ENCODE measurements around the gene ACKR4.
"Not testable (repeated sequence)": the region's sequence is repeated elsewhere in the genome, so short reads cannot be mapped to it uniquely, and the experiment has no call there.

The ACKR4 gene

GRCh38 chr3:132596816-132597433, at the start of gene ACKR4:
TSS of gene ACKR4 (plus strand) at chr3:132597270. CDS start at chr3:132600398, 3,128 bp downstream.
- in situ Hi-C loops (cut with MboI; ENCODE audit: low sequenced_read_pairs): no loop called here

DNA sequence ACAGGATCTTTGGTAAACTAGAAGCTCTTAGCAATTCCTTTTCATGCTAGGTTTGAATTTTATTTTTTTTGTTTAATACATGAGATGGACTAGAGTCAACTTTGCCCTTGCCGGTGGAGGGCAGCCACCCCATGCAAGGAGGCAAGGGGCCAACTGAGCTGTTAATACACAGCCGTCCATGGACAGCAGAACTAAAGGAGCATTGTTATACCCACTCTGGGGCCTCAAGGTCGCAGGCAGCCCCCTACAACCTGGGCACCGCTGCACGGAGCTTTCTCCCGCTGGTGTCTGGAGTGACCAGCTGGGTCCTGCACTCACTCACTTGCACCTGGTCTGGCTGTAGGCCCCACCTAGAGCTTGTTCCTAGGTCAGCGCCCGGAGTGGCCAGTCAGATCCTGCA, 47.9 kb upstream of the ACKR4 start:
- in situ Hi-C loops (cut with MboI; ENCODE audit: low sequenced_read_pairs): no loop called here

DNA sequence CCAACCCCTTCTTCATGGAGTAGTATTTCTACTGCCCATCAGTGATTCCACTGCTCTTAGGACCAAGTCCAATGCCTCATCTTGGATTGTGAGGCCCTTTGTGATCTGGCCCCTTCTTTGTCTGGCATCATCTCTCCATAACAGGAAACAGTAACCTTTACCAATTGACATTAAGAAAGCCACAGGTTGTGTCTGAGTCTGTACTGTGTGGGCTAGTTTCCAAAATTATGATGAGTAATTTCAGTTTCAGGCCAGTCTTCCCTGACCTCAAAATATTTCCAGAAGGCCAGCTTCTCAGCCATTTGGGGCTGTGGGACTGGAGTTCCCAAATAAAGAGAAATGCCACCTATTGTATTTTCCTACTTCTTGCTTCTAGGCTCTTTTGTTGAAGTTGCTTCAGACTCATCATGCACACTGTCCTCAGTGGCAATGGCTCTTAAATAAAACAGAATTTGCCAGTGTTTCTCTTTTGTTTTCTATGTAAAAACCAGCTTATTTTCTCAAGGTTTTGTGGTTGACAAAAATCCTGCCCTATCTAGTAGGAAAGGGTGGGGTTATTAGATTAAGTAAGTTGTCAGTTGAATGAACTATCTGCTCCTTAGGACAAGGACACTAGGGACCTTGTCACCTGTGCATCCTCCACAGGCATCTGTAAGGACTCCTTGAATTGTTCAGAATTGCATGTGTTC, 47.0 kb upstream of the ACKR4 start:
- in situ Hi-C loops (cut with MboI; ENCODE audit: low sequenced_read_pairs): no loop called here

DNA sequence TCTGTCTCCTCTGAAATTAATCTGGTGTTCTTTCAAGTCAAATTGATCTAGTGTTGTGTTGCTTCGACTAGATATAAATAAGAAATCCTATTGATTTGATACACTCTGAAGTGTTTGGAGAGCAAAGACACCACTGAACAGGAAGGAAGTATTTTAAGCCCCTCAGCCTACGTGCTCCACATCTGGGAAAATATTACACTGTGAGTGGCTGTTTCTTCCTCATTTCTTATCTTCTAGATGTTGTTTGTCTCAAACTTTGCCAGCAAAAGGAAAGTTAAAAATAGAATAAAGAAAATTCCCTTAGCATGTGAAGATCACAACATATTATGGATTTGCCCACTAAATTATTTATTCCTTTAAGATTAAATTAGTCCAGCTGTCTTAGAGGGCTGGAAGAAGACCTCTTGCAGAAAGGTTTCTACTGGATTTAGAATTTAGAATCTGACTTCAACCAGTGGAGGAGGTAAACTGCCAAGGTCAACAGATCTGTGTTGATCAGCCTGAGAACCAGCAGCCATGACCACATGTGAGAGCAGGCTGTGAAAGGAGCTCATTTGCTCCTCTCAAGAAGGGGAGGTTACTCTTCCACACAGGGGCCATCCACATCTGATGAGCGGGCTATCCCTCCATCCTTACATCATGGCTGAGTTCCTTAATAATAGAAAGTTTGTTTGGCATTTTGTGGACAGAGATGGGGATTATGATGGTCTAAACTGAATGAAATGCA, 46.3 kb upstream of the ACKR4 start:
- in situ Hi-C loops (cut with MboI; ENCODE audit: low sequenced_read_pairs): no loop called here

DNA sequence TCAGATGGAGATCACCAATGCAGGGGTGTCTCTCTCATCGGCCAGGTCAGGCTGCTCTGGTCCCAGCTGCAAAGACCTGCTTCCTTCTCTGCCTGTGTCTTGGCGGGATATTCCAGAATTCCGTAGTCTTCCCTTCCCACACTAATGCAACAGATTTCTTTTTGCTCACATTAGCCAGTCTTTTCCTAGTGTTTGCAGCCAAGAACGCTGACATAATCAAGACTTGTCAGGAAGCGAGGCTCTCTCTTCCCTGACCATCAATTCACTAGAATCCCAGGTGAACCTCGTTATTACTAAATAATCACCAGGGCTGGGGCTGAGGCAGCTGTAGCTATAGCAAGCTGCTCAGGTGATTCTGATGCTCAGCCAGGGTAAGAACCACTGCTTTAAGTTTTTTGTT, 43.2 kb upstream of the ACKR4 start:
- in situ Hi-C loops (cut with MboI; ENCODE audit: low sequenced_read_pairs): no loop called here

GRCh38 chr3:132554437-132554836, 42.6 kb upstream of the ACKR4 start:
- in situ Hi-C loops (cut with MboI; ENCODE audit: low sequenced_read_pairs): no loop called here

- in situ Hi-C loops (cut with MboI; ENCODE audit: low sequenced_read_pairs): no loop called here
These were observed 41.6 kb upstream of the ACKR4 start for GRCh38 chr3:132555306-132556035.

- in situ Hi-C loops (cut with MboI; ENCODE audit: low sequenced_read_pairs): not testable (repeated sequence)
These were observed 41.1 kb upstream of the ACKR4 start for GRCh38 chr3:132556036-132556386.

DNA sequence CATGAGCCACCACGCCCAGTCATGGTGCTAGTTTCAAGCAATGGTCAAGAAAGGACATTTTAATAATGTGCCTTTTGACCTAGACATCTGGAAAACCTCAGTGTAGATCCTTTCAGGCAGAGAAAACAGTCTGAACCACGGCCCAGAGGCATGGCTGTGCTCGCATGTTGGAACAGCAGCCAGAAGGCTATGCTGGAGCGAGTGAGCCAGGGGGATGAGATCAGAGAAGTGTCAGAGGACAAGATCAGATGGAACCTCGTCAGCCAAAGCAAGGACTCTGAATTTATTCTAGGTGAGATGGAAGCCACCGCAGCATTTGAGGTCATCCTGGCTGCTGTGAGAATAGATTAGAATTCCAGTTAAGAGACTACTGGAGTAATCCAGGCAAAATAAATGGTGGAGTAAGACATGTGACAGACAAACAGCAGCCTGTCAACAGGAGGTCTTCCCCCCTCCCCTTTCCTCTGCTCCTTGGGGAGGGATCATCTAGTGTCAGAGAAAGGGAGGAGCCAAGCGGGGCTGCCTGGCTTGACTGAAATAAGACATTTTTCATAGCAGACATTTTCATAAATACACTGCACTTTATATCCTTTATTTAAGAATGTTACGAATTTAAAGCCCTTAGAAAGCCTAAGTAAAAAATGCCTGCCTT, 40.4 kb upstream of the ACKR4 start:
- in situ Hi-C loops (cut with MboI; ENCODE audit: low sequenced_read_pairs): no loop called here

DNA sequence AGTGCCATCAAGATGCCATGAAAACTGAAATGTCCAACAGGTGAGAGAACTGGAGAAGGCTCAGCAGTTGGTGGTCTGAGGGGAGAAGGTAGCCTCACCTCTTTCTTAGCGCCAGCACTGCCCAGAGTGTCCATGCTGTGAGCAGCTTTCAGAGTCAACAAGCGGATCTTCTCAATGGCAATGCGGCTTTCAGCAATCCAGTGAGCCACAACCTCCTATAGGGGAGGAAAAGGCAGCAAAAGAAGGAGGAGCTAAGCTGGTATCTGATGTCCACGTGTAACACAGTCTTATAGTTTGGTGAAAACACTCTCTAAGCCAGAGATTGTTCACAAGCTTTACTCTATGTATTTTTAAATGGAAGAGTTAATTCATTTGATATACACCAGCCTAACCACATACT, 36.1 kb upstream of the ACKR4 start:
- in situ Hi-C loops (cut with MboI; ENCODE audit: low sequenced_read_pairs): no loop called here

DNA sequence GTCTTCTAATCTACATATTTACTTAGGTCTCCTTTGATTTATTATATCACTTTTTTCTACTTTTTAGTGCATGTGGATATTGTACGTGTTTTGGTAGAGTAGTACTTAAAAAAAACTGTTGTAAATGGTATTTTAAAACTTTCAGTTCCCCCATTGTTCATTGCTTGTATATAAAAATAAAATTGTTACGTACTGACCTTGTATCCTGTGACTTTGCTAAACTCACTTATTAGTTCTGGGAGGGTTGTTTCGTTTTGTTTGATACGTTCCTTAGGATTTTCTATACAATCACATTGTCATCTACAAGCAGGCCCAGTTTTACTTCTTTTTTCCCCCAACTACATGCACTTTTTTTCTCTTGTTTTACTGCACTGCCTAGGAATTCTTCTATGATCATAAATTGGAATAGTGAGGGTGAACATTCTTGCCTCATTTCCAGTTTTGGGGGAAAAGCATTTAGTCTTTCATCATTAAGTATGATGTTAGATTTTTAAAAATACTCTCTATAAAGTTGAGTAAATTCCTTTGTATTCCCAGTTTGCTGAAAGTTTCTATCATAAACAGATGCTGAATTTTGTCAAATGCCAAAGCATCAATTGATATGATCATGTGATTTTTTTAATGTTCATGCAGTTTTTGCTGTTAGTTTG, 33.5 kb upstream of the ACKR4 start:
- in situ Hi-C loops (cut with MboI; ENCODE audit: low sequenced_read_pairs): no loop called here

- in situ Hi-C loops (cut with MboI; ENCODE audit: low sequenced_read_pairs): no loop called here
These were observed 33.0 kb upstream of the ACKR4 start for GRCh38 chr3:132564070-132564465.

DNA sequence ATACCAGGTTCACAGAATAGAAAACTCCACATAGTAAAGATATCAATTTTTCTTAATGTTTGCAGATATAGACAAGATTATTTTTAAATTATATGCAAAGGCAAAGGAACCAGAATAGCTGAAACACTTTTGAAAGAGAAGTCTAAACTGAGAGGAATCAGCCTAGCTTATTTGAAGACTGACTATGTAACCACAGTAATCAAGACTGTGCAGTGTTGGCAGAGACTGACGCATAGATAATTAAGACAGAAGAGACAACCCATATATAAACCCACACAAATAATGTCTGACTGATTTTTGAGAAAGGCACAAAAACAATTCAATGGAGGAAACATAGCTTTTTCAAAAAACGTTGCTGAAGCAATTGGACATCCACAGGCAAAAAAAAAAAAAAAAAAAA, 28.6 kb upstream of the ACKR4 start:
- in situ Hi-C loops (cut with MboI; ENCODE audit: low sequenced_read_pairs): no loop called here

DNA sequence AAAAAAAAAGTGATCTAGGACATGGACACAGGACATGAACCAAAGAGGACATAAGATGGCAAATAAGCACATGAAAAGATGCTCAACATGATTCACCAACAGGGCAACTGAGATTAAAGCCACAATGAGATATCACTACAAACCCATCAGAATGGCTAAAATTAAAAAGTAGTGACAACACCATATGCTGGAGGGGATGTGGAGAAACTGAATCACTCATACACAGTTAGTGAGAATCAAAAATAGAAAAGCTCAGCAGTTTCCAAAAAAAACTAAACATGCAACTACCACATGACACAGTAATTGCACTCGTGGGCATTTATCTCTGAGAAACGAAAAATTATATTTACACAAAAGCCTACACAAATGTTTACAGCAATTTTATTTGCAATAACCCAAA, 27.9 kb upstream of the ACKR4 start:
- in situ Hi-C loops (cut with MboI; ENCODE audit: low sequenced_read_pairs): no loop called here

- in situ Hi-C loops (cut with MboI; ENCODE audit: low sequenced_read_pairs): no loop called here
These were observed 27.5 kb upstream of the ACKR4 start for GRCh38 chr3:132569580-132569979.

DNA sequence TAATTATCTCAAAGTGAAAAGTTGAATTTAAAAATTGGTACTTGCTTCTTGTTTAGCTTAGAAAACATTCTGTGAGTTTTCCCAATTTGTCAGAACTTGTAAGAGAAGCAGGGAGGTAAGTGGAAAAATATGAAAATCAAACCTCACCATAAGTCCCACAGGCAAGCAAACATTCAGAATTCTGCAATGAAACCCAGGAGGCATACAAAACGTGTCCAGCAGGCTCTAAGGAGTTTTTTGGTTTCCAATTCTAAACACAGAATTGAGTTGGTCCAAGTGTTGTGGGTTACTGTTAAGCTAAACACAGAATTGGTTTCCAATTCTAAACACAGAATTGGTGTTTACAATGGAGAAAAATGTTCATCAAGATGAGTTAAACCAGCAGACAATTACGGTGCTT, 27.1 kb upstream of the ACKR4 start:
- in situ Hi-C loops (cut with MboI; ENCODE audit: low sequenced_read_pairs): no loop called here

GRCh38 chr3:132573797-132574211, 23.3 kb upstream of the ACKR4 start:
- in situ Hi-C loops (cut with MboI; ENCODE audit: low sequenced_read_pairs): no loop called here

DNA sequence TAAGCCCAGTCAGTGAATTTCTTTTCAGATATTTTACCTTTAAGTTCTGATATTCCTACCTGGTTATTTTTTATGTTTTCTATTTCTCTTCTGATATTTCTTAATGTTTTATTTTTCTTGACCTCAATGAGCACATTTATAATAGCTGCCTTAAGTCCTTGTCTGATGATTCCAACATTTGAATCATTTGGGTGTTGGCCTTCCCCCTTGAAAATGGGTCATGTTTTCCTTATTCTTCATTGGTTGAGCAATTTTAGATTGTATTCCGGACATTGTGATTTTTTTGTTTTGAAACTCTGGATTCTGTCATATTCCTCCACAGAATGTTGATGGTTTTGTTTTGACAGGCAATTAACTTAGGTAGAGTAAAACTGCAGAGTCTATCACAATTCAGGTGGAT, 9.7 kb upstream of the ACKR4 start:
- in situ Hi-C loops (cut with MboI; ENCODE audit: low sequenced_read_pairs): no loop called here

- in situ Hi-C loops (cut with MboI; ENCODE audit: low sequenced_read_pairs): no loop called here
These were observed 4.9 kb upstream of the ACKR4 start for GRCh38 chr3:132592216-132592615.

GRCh38 chr3:132593241-132593946, 3.7 kb upstream of the ACKR4 start:
- in situ Hi-C loops (cut with MboI; ENCODE audit: low sequenced_read_pairs): no loop called here
